Colonic mucosa (tissue), 4 donors: Measurements from ENCODE around the gene SOHLH1. TPM values are rescaled to one million over a fixed set of nuclear protein-coding genes. Genes with fewer than 3 reads are reported as not detected.

Experiments used
- DNase-seq: peaks from one replicate; pipeline ENCODE4 v3.0.0-alpha.2; 2020
- H3K27ac ChIP-seq: fragments of 200-600 bp; one replicate; pipeline ENCODE4 v1.8.0; 2021
- H3K27me3 ChIP-seq: fragments of 200-600 bp; one replicate; pipeline ENCODE4 v1.8.0; 2021
- H3K36me3 ChIP-seq: fragments of 200-600 bp; one replicate; pipeline ENCODE4 v1.8.0; 2021
- H3K4me1 ChIP-seq: fragments of 200-600 bp; one replicate; pipeline ENCODE4 v1.8.0; 2021; ENCODE audit warnings: mild to moderate bottlenecking
- H3K4me3 ChIP-seq: fragments of 200-600 bp; one replicate; pipeline ENCODE4 v1.8.0; 2021
- H3K9ac ChIP-seq, 2 donors: one replicate each; pipeline ENCODE4 v1.7.0; 2013; ENCODE audit warnings: control low read depth in 2 of 2, low read depth in 2 of 2, low read length in 2 of 2
- H3K9me3 ChIP-seq: fragments of 200-600 bp; one replicate; pipeline ENCODE4 v1.8.0; 2021
- CTCF ChIP-seq: fragments of 200-600 bp; IDR thresholded peaks from one replicate; pipeline ENCODE4 v1.8.0; 2022; ENCODE audit warnings: antibody characterized with exemption, mild to moderate bottlenecking
- intact Hi-C: fragments of 100-400 bp; cut with DNase I; formaldehyde crosslinking; loops from one replicate; pipeline ENCODE4 v1.14.1; 2022
- total RNA-seq, 2 donors: library from RNA; stranded (reverse); fragmentation: NEBNext Ultra II Directional in 1 of 2; extraction: Animal tissue kit (Norgen Biotek cat#: 25700) in 1 of 2; gene quantifications; one replicate each; pipeline ENCODE4 v1.2.1, GENCODE V29; 2021
- donor health status: healthy.
- donor health status: DM: no; HTN: no; CAD: no.
- donor health status: DM: no; HTN: no; CAD: no.

Gene SOHLH1
- total RNA-seq, 2 donors from 2014 or later = not detected

GRCh38 chr9:135650408-135650807, 48.9 kb downstream of the SOHLH1 start:
- Histone ChIP-seq H3K27me3 (no peaks in the 10 kb centered on the region), H3K9ac (no peak overlapping the region), H3K36me3 (no peaks in the 10 kb centered on the region), H3K9me3 (no peaks in the 10 kb centered on the region), H3K4me1 (no peaks in the 10 kb centered on the region), H3K27ac (no peak overlapping the region), H3K4me3 (no peak overlapping the region)
- intact Hi-C loops = no loop called here
- no peak for TF ChIP-seq CTCF
- no peak for DNase-seq

GRCh38 chr9:135649508-135649907, 49.8 kb downstream of the SOHLH1 start:
- H3K9ac ChIP-seq = no peak overlapping the region
- H3K4me1 ChIP-seq = no peaks in the 10 kb centered on the region
- no peak overlapping the region for H3K4me3 ChIP-seq
- intact Hi-C loops = no loop called here
- no peak overlapping the region for H3K27ac ChIP-seq
- DNase-seq = no peak
- no peaks in the 10 kb centered on the region for H3K27me3 ChIP-seq
- no peaks in the 10 kb centered on the region for H3K36me3 ChIP-seq
- peaks cover 5% of the 10 kb centered on the region for H3K9me3 ChIP-seq
- TF ChIP-seq CTCF = no peak

GRCh38 chr9:135648494-135649410, 50.5 kb downstream of the SOHLH1 start:
- intact Hi-C loops = no loop called here
- TF ChIP-seq CTCF = no peak
- peaks cover 5% of the 10 kb centered on the region for H3K9me3 ChIP-seq

GRCh38 chr9:135647884-135648283, 51.4 kb downstream of the SOHLH1 start:
- Histone ChIP-seq H3K9me3 (peaks cover 5% of the 10 kb centered on the region), H3K4me3 (no peak overlapping the region), H3K9ac (no peak overlapping the region), H3K27me3 (no peaks in the 10 kb centered on the region), H3K36me3 (no peaks in the 10 kb centered on the region), H3K27ac (no peak overlapping the region), H3K4me1 (no peaks in the 10 kb centered on the region)
- intact Hi-C loops = no loop called here
- DNase-seq = no peak
- no peak for TF ChIP-seq CTCF

More at GRCh38 chr9:135648494-135649410, 50.5 kb downstream of the SOHLH1 start:
- Histone ChIP-seq H3K9ac (no peak overlapping the region), H3K27me3 (no peaks in the 10 kb centered on the region), H3K27ac (no peak overlapping the region), H3K4me3 (no peak overlapping the region), H3K4me1 (no peaks in the 10 kb centered on the region), H3K36me3 (no peaks in the 10 kb centered on the region)
- DNase-seq = no peak

- H3K9me3 ChIP-seq = peaks cover 5% of the 10 kb centered on the region
- no peak overlapping the region for H3K4me3 ChIP-seq
- H3K27ac ChIP-seq = no peak overlapping the region
- H3K27me3 ChIP-seq = no peaks in the 10 kb centered on the region
- H3K9ac ChIP-seq = no peak overlapping the region
- no peaks in the 10 kb centered on the region for H3K4me1 ChIP-seq
- intact Hi-C loops = no loop called here
- no peak for DNase-seq
- TF ChIP-seq CTCF = no peak
- H3K36me3 ChIP-seq = no peaks in the 10 kb centered on the region
Observed at GRCh38 chr9:135644631-135645218, 54.6 kb downstream of the SOHLH1 start.

Other genes starting within 250 kb of the SOHLH1 start
- gene PPP1R26, start 219.7 kb downstream of the SOHLH1 start, total RNA-seq = 10 to 100 TPM; 18.9 to 19.7 TPM
- gene MRPS2, start 198.8 kb downstream of the SOHLH1 start, total RNA-seq = 10 to 100 TPM; 35.9 to 61.1 TPM
- gene LCN1, start 178.0 kb downstream of the SOHLH1 start, total RNA-seq = not detected
- not detected for gene OBP2A, start 153.4 kb downstream of the SOHLH1 start, total RNA-seq
- not detected for gene PAEP, start 137.7 kb downstream of the SOHLH1 start, total RNA-seq
- gene GLT6D1, start 59.9 kb downstream of the SOHLH1 start, total RNA-seq = not detected
- not detected for gene LCN9, start 36.2 kb downstream of the SOHLH1 start, total RNA-seq
- under 1 TPM in 1 of 2 donors, not detected in 1; 0.08 TPM for gene KCNT1, start 2.7 kb upstream of the SOHLH1 start, total RNA-seq
- 10 to 100 TPM; 14.0 to 14.4 TPM for gene CAMSAP1, start 208.1 kb upstream of the SOHLH1 start, total RNA-seq